HCT116 (cell line): ENCODE results near the gene PEX6.

Experiments used
- ATF3 ChIP-seq: IDR thresholded peaks from 2 replicates; pipeline ENCODE4 v1.6.1; 2012
- CEBPB ChIP-seq: IDR thresholded peaks from 2 replicates; pipeline ENCODE4 v1.6.1; 2012; ENCODE audit warnings: low read depth
- CTCF ChIP-seq, 3 experiments: fragments of 200-600 bp in 1 of 3; sonication (generic) in 1 of 3; IDR thresholded peaks in 2 of 3; conservative IDR thresholded peaks in 1 of 3; 2 replicates each; pipeline ENCODE4 v1.5.1; 2012 to 2017; ENCODE audit warnings: low read depth in 2 of 3, low read length in 2 of 3, antibody characterized with exemption in 1 of 3, borderline replicate concordance in 1 of 3, control low read depth in 1 of 3, mild to moderate bottlenecking in 1 of 3, mixed read lengths in 1 of 3, mixed run types in 1 of 3, moderate library complexity in 1 of 3; ENCODE audit not compliant: insufficient read depth in 1 of 3
- JUND ChIP-seq: IDR thresholded peaks from 2 replicates; pipeline ENCODE4 v1.6.1; 2012
- POLR2A ChIP-seq: IDR thresholded peaks from 2 replicates; pipeline ENCODE4 v1.7.0; 2011; ENCODE audit warnings: borderline replicate concordance; ENCODE audit not compliant: insufficient read depth, insufficient read length; ENCODE audit errors: extremely low read depth
- POLR2AphosphoS5 ChIP-seq: IDR thresholded peaks from 2 replicates; pipeline ENCODE4 v1.6.1; 2011; ENCODE audit warnings: mild to moderate bottlenecking, low read depth, low read length, moderate library complexity

GRCh38 chr6:43005844-43006243, 26.9 kb upstream of the PEX6 start:
- no peak for TF ChIP-seq CTCF (IDR thresholded peaks at IDR 0.05 in 2 of 3, conservative IDR thresholded peaks at IDR 0.05 in 1 of 3; ENCODE audit: borderline replicate concordance in 1 of 3, insufficient read depth in 1 of 3, low read depth in 2 of 3, low read length in 2 of 3)
- no peak for TF ChIP-seq POLR2A
- TF ChIP-seq ATF3: no peak
- TF ChIP-seq POLR2AphosphoS5: no peak
- TF ChIP-seq CEBPB: no peak
- TF ChIP-seq JUND: no peak
